HepG2 (cell line): ENCODE measurements around the gene MLANA. TPM values are rescaled to one million over a fixed set of nuclear protein-coding genes. Genes with fewer than 3 reads are reported as not detected.

Source experiments
- ATAC-seq: fragments of 200-7000 bp; cut with Tn5 transposase; 3 replicates; pipeline ENCODE4 v1.9.1; 2020; ENCODE audit warnings: mild to moderate bottlenecking, moderate library complexity
- BruUV-seq: library from RNA; stranded (reverse); fragments of 400-500 nt; replicated peaks from 2 replicates; lab custom pipeline; 2021; lab: Mats Ljungman, UMichigan
- CTCF ChIA-PET: fragments of 300-600 bp; formaldehyde crosslinking; extraction: SDS; loops from one replicate; lab custom pipeline; 2021; ENCODE audit warnings: low total read pairs, inconsistent platforms, low intra/inter-chr PET ratio; lab: Yijun Ruan, JAX
- POLR2A ChIA-PET: fragments of 350-600 bp; sonication (Branson Sonifier 250); formaldehyde crosslinking; loops from one replicate; lab custom pipeline; 2020; ENCODE audit warnings: antibody characterized with exemption, inconsistent platforms; lab: Yijun Ruan, JAX
- DNase-seq: peaks from one replicate; pipeline ENCODE4 v3.0.0-alpha.2; 2015; ENCODE audit warnings: low spot score
- FAIRE-seq: peaks from 3 replicates; lab custom pipeline; 2011; peaks lifted over from hg19 to GRCh38; lab: Jason Lieb, UNC
- H2AFZ ChIP-seq: one replicate; pipeline ENCODE4 v1.6.1; 2011; ENCODE audit warnings: low read length, inconsistent platforms
- H3K27ac ChIP-seq: fragments of 300-600 bp; 3 replicates; pipeline ENCODE4 v1.8.0; 2011; ENCODE audit warnings: mixed run types, mild to moderate bottlenecking, mixed read lengths, low read length, inconsistent platforms; ENCODE audit not compliant: insufficient read depth; ENCODE audit errors: extremely low read length
- H3K27me3 ChIP-seq, 2 experiments: fragments of 200-600 bp in 1 of 2; 2 replicates in 1 of 2; 3 replicates in 1 of 2; pipeline versions ENCODE4 v1.6.0 to v1.8.0; 2011; ENCODE audit warnings: low read length in 2 of 2, mild to moderate bottlenecking in 2 of 2, moderate library complexity in 2 of 2, inconsistent platforms in 1 of 2; ENCODE audit not compliant: insufficient read depth in 2 of 2, control insufficient read depth in 1 of 2
- H3K36me3 ChIP-seq, 2 experiments: fragments of 200-600 bp in 1 of 2; replicated peaks in 1 of 2; 2 replicates in 1 of 2; 3 replicates in 1 of 2; pipeline versions ENCODE4 v1.5.1 to v1.8.0; 2011; ENCODE audit warnings: low read length in 2 of 2, inconsistent platforms in 1 of 2; ENCODE audit not compliant: insufficient read depth in 2 of 2, control insufficient read depth in 1 of 2
- H3K4me1 ChIP-seq: 2 replicates; pipeline ENCODE4 v1.5.1; 2012; ENCODE audit warnings: low read length, inconsistent platforms; ENCODE audit not compliant: insufficient read depth
- H3K4me2 ChIP-seq: 2 replicates; pipeline ENCODE4 v1.6.0; 2011; ENCODE audit warnings: low read depth, low read length, inconsistent platforms
- H3K4me3 ChIP-seq, 3 experiments: fragments of 200-600 bp in 1 of 3; sonication (generic), shearing (Covaris generic) in 1 of 3; replicated peaks in 1 of 3; 2 replicates each; pipeline ENCODE4 v1.5.1; 2011 to 2016; ENCODE audit warnings: low read length in 3 of 3, inconsistent platforms in 2 of 3, low read depth in 2 of 3, mild to moderate bottlenecking in 2 of 3, control low read depth in 1 of 3, mixed read lengths in 1 of 3; ENCODE audit not compliant: insufficient read depth in 1 of 3
- H3K79me2 ChIP-seq: one replicate; pipeline ENCODE4 v1.6.1; 2011; ENCODE audit warnings: low read length, inconsistent platforms; ENCODE audit not compliant: insufficient read depth
- H3K9ac ChIP-seq: 2 replicates; pipeline ENCODE4 v1.6.0; 2011; ENCODE audit warnings: mild to moderate bottlenecking, low read depth, low read length, inconsistent platforms; ENCODE audit not compliant: insufficient read depth
- H3K9me3 ChIP-seq: 2 replicates; pipeline ENCODE4 v1.5.1; 2012; ENCODE audit warnings: mild to moderate bottlenecking, low read length
- H4K20me1 ChIP-seq: 2 replicates; pipeline ENCODE4 v1.6.0; 2011; ENCODE audit warnings: inconsistent platforms, mild to moderate bottlenecking, low read length, moderate library complexity; ENCODE audit not compliant: insufficient read depth
- DR1 ChIP-seq: sonication (generic); formaldehyde crosslinking; IDR thresholded peaks from 2 replicates; pipeline ENCODE4 v1.8.0; 2021; ENCODE audit warnings: mild to moderate bottlenecking, missing genetic modification reagents, inconsistent platforms
- GPN1 ChIP-seq: sonication (generic); formaldehyde crosslinking; IDR thresholded peaks from 2 replicates; pipeline ENCODE4 v1.5.1; 2020; ENCODE audit warnings: missing genetic modification reagents, borderline replicate concordance
- HHEX ChIP-seq: IDR thresholded peaks from 2 replicates; pipeline ENCODE4 v1.6.1; 2016; ENCODE audit warnings: control low read depth
- MLLT10 ChIP-seq: sonication (generic); formaldehyde crosslinking; IDR thresholded peaks from 2 replicates; pipeline ENCODE4 v1.4.0; 2020; ENCODE audit warnings: missing genetic modification reagents
- NAIF1 ChIP-seq: sonication (generic); formaldehyde crosslinking; IDR thresholded peaks from 2 replicates; pipeline ENCODE4 v1.5.0; 2020; ENCODE audit warnings: mild to moderate bottlenecking, missing genetic modification reagents, borderline replicate concordance
- RELA ChIP-seq: sonication (generic); formaldehyde crosslinking; IDR thresholded peaks from 2 replicates; pipeline ENCODE4 v1.4.0; 2020; ENCODE audit warnings: missing genetic modification reagents
- ZNF460 ChIP-seq: sonication (generic); formaldehyde crosslinking; IDR thresholded peaks from 2 replicates; pipeline ENCODE4 v1.5.1; 2020; ENCODE audit warnings: missing genetic modification reagents, mild to moderate bottlenecking, borderline replicate concordance
- WGBS: methylation state at CpG from one replicate; pipeline ENCODE4 v1.1.6; 2017; ENCODE audit warnings: low lambda C conversion rate; 5-methylcytosine and 5-hydroxymethylcytosine counted together
- in situ Hi-C: cut with HindIII; loops from 2 replicates; pipeline ENCODE4 v1.10.0; 2017; ENCODE audit warnings: low pct_unique_long_range_greater_than_20kb; ENCODE audit not compliant: extremely low pct_ligation_motif_present
- intact Hi-C: fragments of 100-400 bp; cut with micrococcal nuclease; formaldehyde crosslinking; loops from one replicate; pipeline ENCODE4 v1.10.0; 2022; ENCODE audit not compliant: unreplicated experiment
- polyA plus RNA-seq, 8 experiments: library from polyadenylated mRNA; depleted of rRNA in 3 of 8; stranded (reverse) in 7 of 8; unstranded in 1 of 8; fragments of >200 nt; fragmentation: Illumina TruSeq in 4 of 8; extraction: Trizol in 4 of 8; gene quantifications; 2 replicates each; pipeline versions ENCODE4 v1.2.1 to v1.2.3, GENCODE V29; 2011 to 2016; ENCODE audit warnings: low read depth in 4 of 8, missing spikeins in 1 of 8, mixed read lengths in 1 of 8; ENCODE audit not compliant: insufficient read depth in 1 of 8
- total RNA-seq, 5 experiments: library from RNA; depleted of rRNA; stranded (reverse); fragments of >200 nt; fragmentation: Illumina TruSeq; extraction: Trizol; gene quantifications; 2 replicates each; pipeline ENCODE4 v1.2.3, GENCODE V29; 2016; ENCODE audit warnings: low read depth in 1 of 5
- TF ChIP-seq, protein P1 (sequence below): sonication (generic); formaldehyde crosslinking; IDR thresholded peaks from 2 replicates; pipeline ENCODE4 v1.8.0; 2023; ENCODE audit warnings: mild to moderate bottlenecking, missing genetic modification reagents
- TF ChIP-seq, protein P2 (sequence below): sonication (generic); formaldehyde crosslinking; IDR thresholded peaks from 2 replicates; pipeline ENCODE4 v1.5.0; 2020; ENCODE audit warnings: mild to moderate bottlenecking, missing genetic modification reagents, moderate library complexity
- TF ChIP-seq, protein P3 (sequence below): IDR thresholded peaks from 2 replicates; pipeline ENCODE4 v1.6.1; 2012; ENCODE audit warnings: low read depth, low read length, improper control_type of control experiment

Gene MLANA
- total and polyA plus RNA-seq, 2 of the 13 experiments (the other 11 are each of a cell fraction or from before 2014, with no cell fraction given), result 0.11 to 0.18 TPM

DNA sequence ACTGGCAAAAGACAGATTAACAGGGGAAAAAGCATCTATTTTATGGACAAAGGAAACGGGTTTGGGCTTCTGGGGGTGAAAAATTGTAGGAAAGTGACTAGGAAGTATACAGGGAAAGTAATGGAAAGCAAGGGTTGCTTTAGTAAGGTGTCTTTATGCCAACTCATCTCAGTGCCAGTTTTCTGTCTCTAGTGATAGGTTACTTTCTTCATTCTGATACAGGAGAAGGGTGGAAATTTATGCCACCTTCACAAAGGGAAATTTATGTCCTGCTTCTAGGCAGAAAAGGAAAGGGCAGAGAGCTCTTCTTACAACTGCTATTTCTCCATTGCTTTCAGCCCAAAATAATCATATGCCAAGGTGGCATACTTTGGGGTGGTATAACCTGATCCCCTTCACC, 37.7 kb upstream of the MLANA start:
- in situ Hi-C loops (no loop called here), intact Hi-C loops (no loop called here)
- H3K4me1 ChIP-seq, result no peaks in the 10 kb centered on the region
- FAIRE-seq, result no peak
- no peaks in the 10 kb centered on the region for H3K36me3 ChIP-seq
- ATAC-seq, result no peak
- H3K27me3 ChIP-seq, result no peaks in the 10 kb centered on the region
- H3K79me2 ChIP-seq, result no peaks in the 10 kb centered on the region
- no peaks in the 10 kb centered on the region for H4K20me1 ChIP-seq
- POLR2A ChIA-PET, result no interaction called here
- BruUV-seq, result no TSS peak
- TF ChIP-seq DR1 (CRISPR knock-in tag), result no peak
- TF ChIP-seq GPN1, result no peak
- TF ChIP-seq, protein P1, sequence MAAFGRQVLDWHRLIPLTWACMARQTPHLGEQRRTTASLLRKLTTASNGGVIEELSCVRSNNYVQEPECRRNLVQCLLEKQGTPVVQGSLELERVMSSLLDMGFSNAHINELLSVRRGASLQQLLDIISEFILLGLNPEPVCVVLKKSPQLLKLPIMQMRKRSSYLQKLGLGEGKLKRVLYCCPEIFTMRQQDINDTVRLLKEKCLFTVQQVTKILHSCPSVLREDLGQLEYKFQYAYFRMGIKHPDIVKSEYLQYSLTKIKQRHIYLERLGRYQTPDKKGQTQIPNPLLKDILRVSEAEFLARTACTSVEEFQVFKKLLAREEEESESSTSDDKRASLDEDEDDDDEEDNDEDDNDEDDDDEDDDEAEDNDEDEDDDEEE, result no peak
- TF ChIP-seq, protein P2, sequence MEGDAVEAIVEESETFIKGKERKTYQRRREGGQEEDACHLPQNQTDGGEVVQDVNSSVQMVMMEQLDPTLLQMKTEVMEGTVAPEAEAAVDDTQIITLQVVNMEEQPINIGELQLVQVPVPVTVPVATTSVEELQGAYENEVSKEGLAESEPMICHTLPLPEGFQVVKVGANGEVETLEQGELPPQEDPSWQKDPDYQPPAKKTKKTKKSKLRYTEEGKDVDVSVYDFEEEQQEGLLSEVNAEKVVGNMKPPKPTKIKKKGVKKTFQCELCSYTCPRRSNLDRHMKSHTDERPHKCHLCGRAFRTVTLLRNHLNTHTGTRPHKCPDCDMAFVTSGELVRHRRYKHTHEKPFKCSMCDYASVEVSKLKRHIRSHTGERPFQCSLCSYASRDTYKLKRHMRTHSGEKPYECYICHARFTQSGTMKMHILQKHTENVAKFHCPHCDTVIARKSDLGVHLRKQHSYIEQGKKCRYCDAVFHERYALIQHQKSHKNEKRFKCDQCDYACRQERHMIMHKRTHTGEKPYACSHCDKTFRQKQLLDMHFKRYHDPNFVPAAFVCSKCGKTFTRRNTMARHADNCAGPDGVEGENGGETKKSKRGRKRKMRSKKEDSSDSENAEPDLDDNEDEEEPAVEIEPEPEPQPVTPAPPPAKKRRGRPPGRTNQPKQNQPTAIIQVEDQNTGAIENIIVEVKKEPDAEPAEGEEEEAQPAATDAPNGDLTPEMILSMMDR (CRISPR knock-in tag), result no peak
- no peak for TF ChIP-seq RELA (CRISPR knock-in tag)
- no peak for TF ChIP-seq HHEX (CRISPR knock-in tag)
- no peak for TF ChIP-seq ZNF460 (CRISPR knock-in tag)
- TF ChIP-seq MLLT10 (CRISPR knock-in tag), result no peak
- no peak for TF ChIP-seq NAIF1
- TF ChIP-seq, protein P3, sequence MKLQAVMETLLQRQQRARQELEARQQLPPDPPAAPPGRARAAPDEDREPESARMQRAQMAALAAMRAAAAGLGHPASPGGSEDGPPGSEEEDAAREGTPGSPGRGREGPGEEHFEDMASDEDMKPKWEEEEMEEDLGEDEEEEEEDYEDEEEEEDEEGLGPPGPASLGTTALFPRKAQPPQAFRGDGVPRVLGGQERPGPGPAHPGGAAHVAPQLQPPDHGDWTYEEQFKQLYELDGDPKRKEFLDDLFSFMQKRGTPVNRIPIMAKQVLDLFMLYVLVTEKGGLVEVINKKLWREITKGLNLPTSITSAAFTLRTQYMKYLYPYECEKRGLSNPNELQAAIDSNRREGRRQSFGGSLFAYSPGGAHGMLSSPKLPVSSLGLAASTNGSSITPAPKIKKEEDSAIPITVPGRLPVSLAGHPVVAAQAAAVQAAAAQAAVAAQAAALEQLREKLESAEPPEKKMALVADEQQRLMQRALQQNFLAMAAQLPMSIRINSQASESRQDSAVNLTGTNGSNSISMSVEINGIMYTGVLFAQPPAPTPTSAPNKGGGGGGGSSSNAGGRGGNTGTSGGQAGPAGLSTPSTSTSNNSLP, result no peak
- H3K4me3 ChIP-seq, result no peak overlapping the region
- no peak overlapping the region for H3K4me2 ChIP-seq
- no peak overlapping the region for H3K27ac ChIP-seq
- H3K9ac ChIP-seq, result no peak overlapping the region
- DNase-seq, result no peak
- CTCF ChIA-PET, result no interaction called here
- H2AFZ ChIP-seq, result no peak overlapping the region
- no peaks in the 10 kb centered on the region for H3K9me3 ChIP-seq
- WGBS, result 41% methylated on average over 1 of the region's 1 CpG
